Activated CD4-positive, alpha-beta T cell treated with anti-CD3 and anti-CD28 coated beads, Interleukin-2, amount 10 ng/mL, durations not matched to agents 24 days and 14 days (primary cell): ENCODE measurements around the gene ANAPC16. TPM values are rescaled to one million over a fixed set of nuclear protein-coding genes. Genes with fewer than 3 reads are reported as not detected.
A peak's percentile ranks its signal among the peaks of the same experiment; 100 is the strongest.
"Not testable (repeated sequence)": the region's sequence is repeated elsewhere in the genome, so short reads cannot be mapped to it uniquely, and the experiment has no call there.

ENCODE experiments used
- DNase-seq: peaks from one replicate; pipeline ENCODE4 v3.0.0; 2022
- H3K27ac Mint-ChIP-seq: one replicate; pipeline ENCODE4 v1.8.0; 2022; ENCODE audit warnings: mild to moderate bottlenecking, mixed read lengths
- H3K27me3 Mint-ChIP-seq: one replicate; pipeline ENCODE4 v1.8.0; 2022; ENCODE audit warnings: mixed read lengths
- H3K36me3 Mint-ChIP-seq: one replicate; pipeline ENCODE4 v1.8.0; 2022; ENCODE audit warnings: low read depth, mild to moderate bottlenecking, mixed read lengths
- H3K4me1 Mint-ChIP-seq: one replicate; pipeline ENCODE4 v1.8.0; 2021; ENCODE audit warnings: mixed read lengths
- H3K4me3 Mint-ChIP-seq: one replicate; pipeline ENCODE4 v1.8.0; 2022; ENCODE audit warnings: mild to moderate bottlenecking, moderate library complexity, mixed read lengths
- H3K9me3 Mint-ChIP-seq: one replicate; pipeline ENCODE4 v1.8.0; 2021; ENCODE audit warnings: mixed read lengths
- intact Hi-C: fragments of 100-400 bp; cut with micrococcal nuclease; formaldehyde crosslinking; loops from one replicate; pipeline ENCODE4 v1.15.1; 2023
- total RNA-seq: library from RNA; stranded (reverse); gene quantifications from 2 replicates; pipeline ENCODE4 v1.2.3, GENCODE V29; 2022

ANAPC16 gene
- total RNA-seq, 1 donor from 2014 or later, result 74.3 TPM

- H3K4me1 Mint-ChIP-seq, result peaks cover 22% of the 10 kb centered on the region
- H3K4me3 Mint-ChIP-seq, result no peak overlapping the region
- H3K27me3 Mint-ChIP-seq, result no peaks in the 10 kb centered on the region
- H3K9me3 Mint-ChIP-seq, result no peaks in the 10 kb centered on the region
- H3K27ac Mint-ChIP-seq, result no peak overlapping the region
- DNase-seq, result no peak
- no peaks in the 10 kb centered on the region for H3K36me3 Mint-ChIP-seq
- intact Hi-C loops, result no loop called here
Measured at GRCh38 chr10:72267381-72267780, 51.6 kb downstream of the ANAPC16 start.

- Mint-ChIP-seq H3K4me1 (peaks cover 28% of the 10 kb centered on the region), H3K27me3 (no peaks in the 10 kb centered on the region), H3K36me3 (no peaks in the 10 kb centered on the region), H3K27ac (no peak overlapping the region), H3K4me3 (no peak overlapping the region), H3K9me3 (no peaks in the 10 kb centered on the region)
- intact Hi-C loops, result no loop called here
- no peak for DNase-seq
Measured at GRCh38 chr10:72267819-72268399, 52.1 kb downstream of the ANAPC16 start.

GRCh38 chr10:72268475-72269200 lies 52.8 kb downstream of the ANAPC16 start:
- intact Hi-C loops, H3K9me3 Mint-ChIP-seq, H3K27ac Mint-ChIP-seq, DNase-seq, H3K27me3 Mint-ChIP-seq, H3K36me3 Mint-ChIP-seq, H3K4me3 Mint-ChIP-seq: not testable (repeated sequence)
- peaks cover 28% of the 10 kb centered on the region for H3K4me1 Mint-ChIP-seq

- H3K36me3 Mint-ChIP-seq, result peaks cover 19% of the 10 kb centered on the region
- peaks cover 32% of the 10 kb centered on the region for H3K4me1 Mint-ChIP-seq
- intact Hi-C loops, result no loop called here
- peak overlapping the region; percentile 4 for H3K4me3 Mint-ChIP-seq
- no peaks in the 10 kb centered on the region for H3K27me3 Mint-ChIP-seq
- H3K27ac Mint-ChIP-seq, result peak overlapping the region; percentile 14
- H3K9me3 Mint-ChIP-seq, result no peaks in the 10 kb centered on the region
- no peak for DNase-seq
Measured at GRCh38 chr10:72270607-72271281, 54.9 kb downstream of the ANAPC16 start.

GRCh38 chr10:72272689-72273409 lies 57.0 kb downstream of the ANAPC16 start:
- H3K4me3 Mint-ChIP-seq, result peak overlapping the region; percentile 96
- intact Hi-C loops, result loop anchor here (1.0 to 2.0 kb wide), 3 partner anchors 12 to 50 kb away; no protein-coding TSS in a partner anchor
- peak; percentile 86 for DNase-seq
- H3K36me3 Mint-ChIP-seq, result peaks cover 31% of the 10 kb centered on the region
- H3K27ac Mint-ChIP-seq, result peak overlapping the region; percentile 92
- peaks cover 45% of the 10 kb centered on the region for H3K4me1 Mint-ChIP-seq
- no peaks in the 10 kb centered on the region for H3K9me3 Mint-ChIP-seq
- H3K27me3 Mint-ChIP-seq, result no peaks in the 10 kb centered on the region

GRCh38 chr10:72273410-72274212 lies 57.8 kb downstream of the ANAPC16 start, which contains the start of gene DDIT4:
DDIT4 (plus strand) TSS chr10:72273924; CDS start chr10:72274217, 293 bp downstream.
- Mint-ChIP-seq H3K4me3 (peak within 1 kb of the TSS; percentile 96), H3K9me3 (no peaks in the 10 kb centered on the region), H3K4me1 (peaks cover 51% of the 10 kb centered on the region), H3K27ac (peak within 1 kb of the TSS; percentile 92), H3K27me3 (no peaks in the 10 kb centered on the region), H3K36me3 (peaks cover 31% of the 10 kb centered on the region)
- intact Hi-C loops, result loop anchor here (1.0 to 2.0 kb wide), 6 partner anchors 12 to 62 kb away; no protein-coding TSS in a partner anchor
- DNase-seq, result peak; percentile 100

- Mint-ChIP-seq H3K9me3 (no peaks in the 10 kb centered on the region), H3K27me3 (no peaks in the 10 kb centered on the region), H3K4me1 (peaks cover 52% of the 10 kb centered on the region), H3K36me3 (peaks cover 31% of the 10 kb centered on the region), H3K27ac (peak overlapping the region; percentile 92), H3K4me3 (peak overlapping the region; percentile 96)
- no peak for DNase-seq
- intact Hi-C loops, result loop anchor here (1.0 kb wide), 3 partner anchors 23 to 61 kb away; no protein-coding TSS in a partner anchor
Measured at GRCh38 chr10:72274213-72274729, 58.5 kb downstream of the ANAPC16 start.

- H3K36me3 Mint-ChIP-seq, result peaks cover 31% of the 10 kb centered on the region
- H3K4me1 Mint-ChIP-seq, result peaks cover 52% of the 10 kb centered on the region
- no peaks in the 10 kb centered on the region for H3K9me3 Mint-ChIP-seq
- H3K27me3 Mint-ChIP-seq, result no peaks in the 10 kb centered on the region
- peak overlapping the region; percentile 96 for H3K4me3 Mint-ChIP-seq
- intact Hi-C loops, result loop anchor here (1.0 kb wide), 4 partner anchors 16 to 60 kb away; no protein-coding TSS in a partner anchor
- DNase-seq, result peak; percentile 93
- H3K27ac Mint-ChIP-seq, result peak overlapping the region; percentile 92
Measured at GRCh38 chr10:72274730-72275350, 59.0 kb downstream of the ANAPC16 start.

- no peaks in the 10 kb centered on the region for H3K9me3 Mint-ChIP-seq
- H3K27me3 Mint-ChIP-seq, result no peaks in the 10 kb centered on the region
- H3K27ac Mint-ChIP-seq, result peak overlapping the region; percentile 92
- peaks cover 31% of the 10 kb centered on the region for H3K36me3 Mint-ChIP-seq
- peak overlapping the region; percentile 96 for H3K4me3 Mint-ChIP-seq
- peak; percentile 76 for DNase-seq
- intact Hi-C loops, result loop anchor here (1.0 kb wide), 1 partner anchor 16 kb away; no protein-coding TSS in a partner anchor
- peaks cover 49% of the 10 kb centered on the region for H3K4me1 Mint-ChIP-seq
Measured at GRCh38 chr10:72275351-72276012, 59.7 kb downstream of the ANAPC16 start.

- DNase-seq, result peak; percentile 72
- H3K4me1 Mint-ChIP-seq, result peaks cover 44% of the 10 kb centered on the region
- peak overlapping the region; percentile 92 for H3K27ac Mint-ChIP-seq
- H3K36me3 Mint-ChIP-seq, result peaks cover 31% of the 10 kb centered on the region
- intact Hi-C loops, result no loop called here
- H3K4me3 Mint-ChIP-seq, result peak overlapping the region; percentile 96
- no peaks in the 10 kb centered on the region for H3K27me3 Mint-ChIP-seq
- H3K9me3 Mint-ChIP-seq, result no peaks in the 10 kb centered on the region
Measured at GRCh38 chr10:72276013-72276387, 60.2 kb downstream of the ANAPC16 start.

GRCh38 chr10:72276421-72277339 lies 60.9 kb downstream of the ANAPC16 start:
- peak; percentile 70 for DNase-seq
- peaks cover 42% of the 10 kb centered on the region for H3K4me1 Mint-ChIP-seq
- H3K4me3 Mint-ChIP-seq, result peak overlapping the region; percentile 96
- H3K27me3 Mint-ChIP-seq, result no peaks in the 10 kb centered on the region
- peaks cover 31% of the 10 kb centered on the region for H3K36me3 Mint-ChIP-seq
- peak overlapping the region; percentile 92 for H3K27ac Mint-ChIP-seq
- intact Hi-C loops, result no loop called here
- H3K9me3 Mint-ChIP-seq, result no peaks in the 10 kb centered on the region
